HG03439 (cell line): Measurements from ENCODE around the gene CPEB3.
"Not testable (repeated sequence)": the region's sequence is repeated elsewhere in the genome, so short reads cannot be mapped to it uniquely, and the experiment has no call there.

Experiments
- ATAC-seq: cut with Tn5 transposase; IDR thresholded peaks from one replicate; pipeline ENCODE4 v1.9.1; 2021; ENCODE audit warnings: mild to moderate bottlenecking, moderate library complexity; ENCODE audit not compliant: unreplicated experiment

Gene CPEB3

GRCh38 chr10:92149261-92149660 lies 141.6 kb downstream of the CPEB3 start:
- ATAC-seq: no peak

DNA sequence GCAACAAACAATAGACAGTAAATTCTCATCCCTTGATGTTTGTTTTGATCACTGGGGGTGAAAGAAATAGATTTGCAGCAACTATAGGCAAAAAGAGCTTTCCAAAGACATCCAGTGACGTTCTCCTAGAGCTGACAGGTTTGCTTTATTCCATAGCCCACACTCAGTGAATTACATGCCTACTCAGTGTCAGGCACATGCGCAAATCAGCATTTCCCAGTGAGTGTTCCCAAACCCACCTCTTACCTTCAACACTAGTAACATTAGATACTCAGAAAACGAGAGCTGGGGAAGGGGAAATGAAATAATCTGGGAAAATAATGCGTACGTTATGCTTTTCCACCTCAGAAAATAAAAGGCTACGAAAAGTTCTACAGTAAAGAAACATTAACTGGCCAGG lies 144.1 kb downstream of the CPEB3 start:
- no peak for ATAC-seq

DNA sequence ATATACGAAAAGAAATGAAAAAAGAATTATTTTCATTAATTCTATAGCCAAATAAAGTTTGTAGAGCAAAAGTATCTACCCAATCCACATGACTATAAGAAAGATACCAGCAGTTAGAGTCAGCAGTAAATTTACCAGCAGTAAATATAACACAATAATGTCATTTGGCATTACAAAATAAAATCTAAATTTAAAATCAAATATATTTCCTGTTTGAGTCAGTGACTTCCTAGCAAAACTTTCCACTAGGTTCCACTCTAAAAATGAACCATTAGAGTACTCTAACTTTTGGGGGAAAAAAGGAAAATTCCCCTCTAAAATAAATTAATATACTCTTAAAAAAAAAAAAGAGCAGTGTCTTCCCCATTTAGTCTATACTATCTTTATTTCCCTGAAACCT lies 144.8 kb downstream of the CPEB3 start:
- no peak for ATAC-seq

GRCh38 chr10:92142949-92143348 lies 147.9 kb downstream of the CPEB3 start:
- peak; percentile 75 for ATAC-seq

GRCh38 chr10:92142512-92142911 lies 148.4 kb downstream of the CPEB3 start:
- ATAC-seq: peak; percentile 12

DNA sequence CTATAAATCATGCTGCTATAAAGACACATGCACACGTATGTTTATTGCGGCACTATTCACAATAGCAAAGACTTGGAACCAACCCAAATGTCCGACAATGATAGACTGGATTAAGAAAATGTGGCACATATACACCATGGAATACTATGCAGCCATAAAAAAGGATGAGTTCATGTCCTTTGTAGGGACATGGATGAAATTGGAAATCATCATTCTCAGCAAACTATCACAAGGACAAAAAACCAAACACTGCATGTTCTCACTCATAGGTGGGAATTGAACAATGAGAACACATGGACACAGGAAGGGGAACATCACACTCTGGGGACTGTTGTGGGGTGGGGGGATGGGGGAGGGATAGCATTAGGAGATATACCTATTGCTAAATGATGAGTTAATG lies 149.7 kb downstream of the CPEB3 start:
- not testable (repeated sequence) for ATAC-seq

DNA sequence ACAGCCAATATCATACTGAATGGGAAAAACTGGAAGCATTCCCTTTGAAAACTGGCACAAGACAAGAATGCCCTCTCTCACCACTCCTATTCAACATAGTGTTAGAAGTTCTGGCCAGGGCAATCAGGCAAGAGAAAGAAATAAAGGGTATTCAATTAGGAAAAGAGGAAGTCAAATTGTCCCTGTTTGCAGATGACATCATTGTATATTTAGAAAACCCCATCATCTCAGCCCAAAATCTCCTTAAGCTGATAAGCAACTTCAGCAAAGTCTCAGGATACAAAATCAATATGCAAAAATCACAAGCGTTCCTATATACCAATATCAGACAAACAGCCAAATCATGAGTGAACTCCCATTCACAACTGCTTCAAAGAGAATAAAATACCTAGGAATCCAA lies 156.8 kb downstream of the CPEB3 start:
- ATAC-seq: not testable (repeated sequence)

DNA sequence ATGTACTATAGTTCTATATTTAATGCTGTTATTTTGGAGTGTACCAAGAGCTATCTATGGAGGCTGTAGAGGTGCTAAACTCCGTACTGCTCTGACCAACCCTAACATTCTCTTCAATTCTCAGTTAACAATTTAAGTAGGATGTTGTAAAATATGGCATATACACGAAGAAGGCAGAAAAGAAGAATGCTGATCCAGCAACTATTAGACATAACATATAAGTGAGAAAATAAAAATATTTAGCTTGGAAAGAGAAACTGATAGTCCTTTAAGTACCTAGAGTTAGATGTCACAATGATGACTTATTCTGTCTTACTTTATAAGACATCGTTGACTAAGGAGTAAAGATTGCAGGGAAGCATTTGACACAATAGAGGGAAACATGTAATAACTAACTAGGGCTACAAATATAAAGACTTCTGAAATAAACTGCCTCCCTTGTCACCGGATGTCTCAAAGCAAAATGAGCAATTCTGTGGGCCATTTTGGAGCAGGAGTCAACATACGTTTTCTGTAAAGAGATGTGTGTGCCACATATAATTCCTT lies 159.5 kb downstream of the CPEB3 start:
- no peak for ATAC-seq

- no peak for ATAC-seq
Measured at GRCh38 chr10:92130622-92131274, 160.1 kb downstream of the CPEB3 start.

DNA sequence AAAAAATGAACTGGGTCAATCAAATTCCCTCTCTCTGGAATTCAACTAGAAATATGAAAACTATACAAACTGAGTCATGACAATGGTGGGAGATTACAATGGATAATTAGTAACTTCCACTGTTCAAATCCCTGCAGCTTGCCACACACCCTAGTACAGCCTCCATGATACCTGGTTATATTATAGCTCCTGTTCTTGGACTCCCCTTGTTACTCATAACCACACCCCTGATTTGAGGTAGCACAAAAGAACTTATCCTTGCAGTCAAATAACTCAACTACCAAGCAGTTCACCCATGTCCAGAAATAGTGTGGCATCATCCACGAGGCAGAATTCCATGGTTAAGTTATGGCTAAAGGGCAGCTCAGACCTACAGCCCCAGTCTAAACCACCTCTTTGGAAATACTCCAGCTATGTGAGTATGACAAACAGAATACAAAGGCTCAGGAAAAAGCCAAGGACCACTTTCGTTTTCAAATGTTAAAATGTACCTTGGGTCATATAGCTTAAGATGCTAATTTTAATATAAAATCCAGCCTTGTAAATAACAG lies 164.7 kb downstream of the CPEB3 start:
- no peak for ATAC-seq

DNA sequence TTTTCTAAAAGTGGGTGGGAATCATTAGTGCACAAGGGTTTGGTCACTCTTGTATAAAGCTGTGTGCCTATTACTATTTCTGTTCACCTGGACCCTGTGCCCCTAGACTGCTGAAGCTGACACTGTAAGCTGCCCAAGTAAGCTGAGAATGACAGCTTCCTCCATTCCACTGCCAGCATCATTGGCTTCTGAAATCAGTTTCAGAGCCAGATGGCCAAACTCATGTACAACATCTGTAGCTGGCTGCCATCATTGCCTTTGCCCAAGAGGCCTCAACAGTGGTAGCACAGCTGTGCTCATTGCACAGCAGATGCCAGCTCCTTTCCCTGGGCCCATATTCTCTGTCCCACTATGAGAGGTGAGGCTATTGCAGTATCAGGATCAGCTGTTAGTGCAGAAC lies 165.7 kb downstream of the CPEB3 start:
- no peak for ATAC-seq

GRCh38 chr10:92124616-92125143 lies 166.2 kb downstream of the CPEB3 start:
- no peak for ATAC-seq

GRCh38 chr10:92124020-92124419 lies 166.9 kb downstream of the CPEB3 start:
- ATAC-seq: no peak

- ATAC-seq: no peak
Measured at GRCh38 chr10:92122941-92123450, 167.9 kb downstream of the CPEB3 start.

DNA sequence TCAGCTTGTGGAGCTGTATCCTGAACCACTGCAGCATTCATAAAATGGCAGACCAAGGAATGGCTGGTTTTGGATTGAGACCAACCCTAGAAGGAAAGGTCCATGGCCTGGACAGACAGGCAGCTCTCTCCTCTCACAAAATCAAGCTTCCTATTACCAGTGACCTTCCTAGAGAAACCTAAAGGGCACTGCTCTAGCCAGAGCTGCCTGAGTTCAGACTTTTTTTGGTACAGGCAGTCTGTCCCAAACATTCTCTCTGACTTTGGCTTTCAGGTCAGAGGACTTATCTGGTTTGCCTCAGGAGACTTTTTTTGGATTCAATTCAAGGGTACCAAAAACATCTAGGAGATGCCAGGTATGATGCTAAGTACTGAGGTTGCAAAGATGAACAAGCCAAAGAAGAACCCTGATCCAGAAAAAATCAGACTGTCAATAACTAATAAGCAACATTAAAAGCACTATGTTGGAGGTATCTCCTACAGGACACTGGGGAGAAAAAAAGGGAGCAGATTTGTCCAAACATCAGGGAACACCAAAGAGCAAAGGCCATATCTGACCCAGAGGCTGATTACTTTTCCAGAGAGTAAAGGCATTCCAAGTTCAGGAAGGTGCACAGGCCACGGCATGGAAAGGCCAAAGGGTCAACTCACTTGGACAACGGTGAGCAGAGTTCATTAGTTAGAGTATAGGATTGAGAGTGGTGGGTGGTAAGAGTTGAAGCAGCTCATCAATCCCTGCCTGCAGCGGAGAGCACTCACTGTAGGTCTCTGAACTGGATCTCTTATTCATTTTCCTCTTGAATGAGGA lies 169.0 kb downstream of the CPEB3 start:
- no peak for ATAC-seq

GRCh38 chr10:92119340-92119739 lies 171.5 kb downstream of the CPEB3 start:
- no peak for ATAC-seq

DNA sequence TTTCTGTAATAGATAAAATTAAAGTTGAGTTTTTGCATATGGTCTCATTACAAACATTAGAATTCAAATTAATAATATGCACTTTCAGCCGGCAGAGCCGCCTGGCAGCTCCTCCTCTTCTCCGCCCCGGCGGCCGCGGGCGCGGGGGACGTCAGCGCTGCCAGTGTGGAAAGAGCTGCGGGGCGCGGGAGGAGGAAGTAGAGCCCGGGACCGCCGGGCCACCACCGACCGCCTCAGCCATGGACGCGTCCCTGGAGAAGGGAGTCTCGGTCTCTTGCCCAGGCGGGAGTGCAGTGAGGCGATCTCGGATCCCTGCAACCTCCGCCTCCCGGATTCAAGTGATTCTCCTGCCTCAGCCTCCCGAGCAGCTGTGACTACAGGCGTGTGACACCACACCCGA lies 176.0 kb downstream of the CPEB3 start:
- not testable (repeated sequence) for ATAC-seq

DNA sequence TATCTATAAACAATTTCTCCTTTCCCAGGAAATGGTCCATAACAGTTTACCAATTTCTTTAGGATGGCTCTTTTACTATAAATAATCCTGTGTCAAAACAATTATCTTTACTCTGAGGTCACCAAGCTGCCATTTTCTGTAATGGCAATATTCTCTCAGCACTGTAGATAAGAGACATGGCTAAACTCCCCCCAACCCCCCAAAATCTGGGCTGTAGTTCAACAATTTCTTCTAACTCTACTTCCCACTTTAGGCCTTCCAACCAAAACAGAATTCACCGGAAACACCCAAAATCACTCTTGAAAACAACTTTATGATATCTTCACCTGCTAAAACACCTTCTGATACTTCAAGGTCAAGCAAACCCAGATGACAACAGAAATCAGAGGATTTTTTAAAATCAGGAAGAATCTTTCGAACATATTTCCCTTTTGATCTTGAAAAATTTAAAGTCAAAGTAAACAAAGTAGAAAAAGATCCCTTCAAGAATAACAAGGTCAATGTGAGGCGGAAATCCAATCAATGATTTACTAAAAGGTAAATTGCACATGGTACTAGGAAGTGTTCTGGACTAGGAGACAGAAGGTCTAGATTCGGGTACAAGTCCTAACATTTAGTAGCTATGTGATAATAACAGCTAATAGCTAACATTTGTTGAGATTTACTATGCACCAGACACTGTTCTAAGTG lies 176.8 kb downstream of the CPEB3 start:
- ATAC-seq: no peak

GRCh38 chr10:92112462-92112861 lies 178.4 kb downstream of the CPEB3 start:
- no peak for ATAC-seq

DNA sequence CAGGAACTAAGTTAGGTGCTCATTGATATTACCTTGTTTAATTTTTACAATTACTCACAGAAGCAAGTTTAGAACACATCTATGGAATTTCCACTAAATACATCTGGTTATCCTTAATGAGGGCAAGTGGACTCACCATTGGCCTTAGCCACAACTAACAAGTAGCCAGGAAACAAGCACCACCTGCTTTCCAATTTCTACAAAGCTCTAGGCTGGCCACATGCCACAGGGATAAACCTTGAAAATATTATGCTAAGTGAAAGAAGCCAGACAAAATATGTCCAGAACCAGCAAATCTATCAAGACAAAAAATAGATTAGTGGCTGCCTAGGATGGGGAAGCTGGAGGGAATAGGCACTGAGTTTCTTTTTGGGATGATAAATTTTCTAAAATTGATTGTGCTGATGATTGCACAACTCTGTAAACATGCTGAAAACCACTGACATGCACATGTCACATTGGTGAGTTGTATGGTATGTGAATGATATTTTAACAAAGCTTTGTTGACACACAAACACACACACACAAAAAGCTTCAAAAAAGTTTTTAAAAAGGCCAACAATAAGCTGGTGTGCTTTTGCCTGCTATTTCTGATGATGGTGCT lies 179.4 kb downstream of the CPEB3 start:
- no peak for ATAC-seq
